ENCODE results near the gene DNAJB9. TPM values are rescaled to one million over a fixed set of nuclear protein-coding genes. Genes with fewer than 3 reads are reported as not detected.

DNAJB9 gene
- total RNA-seq, 4 donors from 2014 or later = 24.2 to 96.6 (median 67.8) TPM

- peaks cover 0 to 17% of the 10 kb centered on the region in 2 donors for H3K36me3 ChIP-seq
- no peak overlapping the region for H3K27ac ChIP-seq
- peaks cover 24 to 37% of the 10 kb centered on the region in 2 donors for H3K4me1 ChIP-seq
- in situ Hi-C loops (cut with MboI; ENCODE audit: low sequenced_read_pairs in 4 of 4) (loop anchor here in 1 of 4 donors (5.0 kb wide), 1 partner anchor 39 kb away; the partner anchor contains the start of gene PNPLA8), intact Hi-C loops (cut with DNase I; ENCODE audit: low total_unique reads) (loop anchor here (5.0 kb wide), 1 partner anchor 984 kb away; the partner anchor contains the start of gene BCAP29)
- no peak for ATAC-seq
- no peaks in the 10 kb centered on the region for H3K27me3 ChIP-seq
- no peaks in the 10 kb centered on the region for H3K9me3 ChIP-seq
- TF ChIP-seq POLR2A (IDR thresholded peaks at IDR 0.05) = no peak
- TF ChIP-seq, protein P1, sequence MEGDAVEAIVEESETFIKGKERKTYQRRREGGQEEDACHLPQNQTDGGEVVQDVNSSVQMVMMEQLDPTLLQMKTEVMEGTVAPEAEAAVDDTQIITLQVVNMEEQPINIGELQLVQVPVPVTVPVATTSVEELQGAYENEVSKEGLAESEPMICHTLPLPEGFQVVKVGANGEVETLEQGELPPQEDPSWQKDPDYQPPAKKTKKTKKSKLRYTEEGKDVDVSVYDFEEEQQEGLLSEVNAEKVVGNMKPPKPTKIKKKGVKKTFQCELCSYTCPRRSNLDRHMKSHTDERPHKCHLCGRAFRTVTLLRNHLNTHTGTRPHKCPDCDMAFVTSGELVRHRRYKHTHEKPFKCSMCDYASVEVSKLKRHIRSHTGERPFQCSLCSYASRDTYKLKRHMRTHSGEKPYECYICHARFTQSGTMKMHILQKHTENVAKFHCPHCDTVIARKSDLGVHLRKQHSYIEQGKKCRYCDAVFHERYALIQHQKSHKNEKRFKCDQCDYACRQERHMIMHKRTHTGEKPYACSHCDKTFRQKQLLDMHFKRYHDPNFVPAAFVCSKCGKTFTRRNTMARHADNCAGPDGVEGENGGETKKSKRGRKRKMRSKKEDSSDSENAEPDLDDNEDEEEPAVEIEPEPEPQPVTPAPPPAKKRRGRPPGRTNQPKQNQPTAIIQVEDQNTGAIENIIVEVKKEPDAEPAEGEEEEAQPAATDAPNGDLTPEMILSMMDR (IDR thresholded peaks at IDR 0.05 in 4 of 5, conservative IDR thresholded peaks at IDR 0.05 in 1 of 5) = no peak
- DNase-seq = no peak
- no peak overlapping the region for H3K4me3 ChIP-seq
Measured at GRCh38 chr7:108565987-108566386, 3.7 kb upstream of the DNAJB9 start.

GRCh38 chr7:108568801-108569380, 783 bp upstream of the DNAJB9 start:
- peaks cover 38 to 53% of the 10 kb centered on the region in 2 donors for H3K4me1 ChIP-seq
- in situ Hi-C loops (cut with MboI; ENCODE audit: low sequenced_read_pairs in 4 of 4) (loop anchor here in 1 of 4 donors (5.0 kb wide), 1 partner anchor 42 kb away; the partner anchor contains the start of gene PNPLA8), intact Hi-C loops (cut with DNase I; ENCODE audit: low total_unique reads) (loop anchor here (1.0 to 5.0 kb wide), 3 partner anchors 43 to 1400 kb away; partner anchors contain the start of genes BCAP29, HBP1 and PNPLA8)
- ATAC-seq = no peak
- no peak for DNase-seq
- peak overlapping the region; percentile 86 to 99 (median 96) for H3K27ac ChIP-seq
- H3K36me3 ChIP-seq = peaks cover 0 to 28% of the 10 kb centered on the region in 2 donors
- H3K27me3 ChIP-seq = no peaks in the 10 kb centered on the region
- TF ChIP-seq, protein P1 (IDR thresholded peaks at IDR 0.05 in 4 of 5, conservative IDR thresholded peaks at IDR 0.05 in 1 of 5) = no peak
- no peak for TF ChIP-seq POLR2A (IDR thresholded peaks at IDR 0.05)
- H3K9me3 ChIP-seq = no peaks in the 10 kb centered on the region
- peak overlapping the region; percentile 58 to 95 (median 76) for H3K4me3 ChIP-seq

DNA sequence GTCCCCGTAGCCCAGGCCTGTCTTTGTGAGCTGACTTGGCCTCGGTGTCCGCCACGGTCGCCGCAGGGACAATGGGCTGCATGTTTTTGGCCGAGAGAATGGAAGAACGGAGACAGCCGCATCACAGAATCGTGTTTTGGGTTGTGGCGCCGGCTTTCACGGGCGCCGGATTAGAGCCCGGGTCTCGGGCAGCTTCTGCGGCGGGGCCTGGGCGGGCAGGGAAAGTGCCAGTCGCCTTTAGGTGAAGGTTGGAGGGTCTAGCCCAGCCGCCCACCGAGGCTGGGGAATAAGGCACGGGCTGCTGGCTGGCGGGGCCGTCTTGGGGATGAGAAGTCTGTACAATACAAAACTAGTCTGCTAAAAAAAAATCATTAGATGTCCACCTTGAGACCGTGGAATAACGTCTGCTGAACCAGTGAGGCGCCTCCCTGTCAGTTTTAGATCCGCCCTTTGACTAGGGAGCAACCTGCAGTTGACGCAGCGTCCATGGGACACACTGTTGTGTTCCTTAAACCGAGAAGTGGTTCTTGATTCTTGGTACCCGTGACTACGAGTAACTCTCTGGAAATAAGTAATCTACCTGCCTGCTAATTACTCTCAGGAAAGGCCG, 577 bp downstream of the DNAJB9 start:
- Histone ChIP-seq H3K27me3 (no peaks in the 10 kb centered on the region), H3K36me3 (peaks cover 0 to 29% of the 10 kb centered on the region in 2 donors), H3K27ac (peak overlapping the region; percentile 86 to 99 (median 96)), H3K9me3 (no peaks in the 10 kb centered on the region), H3K4me3 (peak overlapping the region; percentile 58 to 95 (median 84)), H3K4me1 (peaks cover 38 to 58% of the 10 kb centered on the region in 2 donors)
- in situ Hi-C loops (cut with MboI; ENCODE audit: low sequenced_read_pairs in 4 of 4) (loop anchor here in 3 of 4 donors (5.0 kb wide), 2 partner anchors 43 to 48 kb away; partner anchors contain the start of gene PNPLA8 (in 2 of the 3)), intact Hi-C loops (cut with DNase I; ENCODE audit: low total_unique reads) (no loop called here)
- ATAC-seq (peak; percentile 51 to 78), DNase-seq (peak; percentile 50 to 61)
- TF ChIP-seq POLR2A (IDR thresholded peaks at IDR 0.05) = no peak
- TF ChIP-seq, protein P1 (IDR thresholded peaks at IDR 0.05 in 4 of 5, conservative IDR thresholded peaks at IDR 0.05 in 1 of 5) = no peak

- in situ Hi-C loops (cut with MboI; ENCODE audit: low sequenced_read_pairs in 4 of 4) (loop anchor here in 3 of 4 donors (5.0 kb wide), 2 partner anchors 45 to 50 kb away; partner anchors contain the start of gene PNPLA8 (in 2 of the 3)), intact Hi-C loops (cut with DNase I; ENCODE audit: low total_unique reads) (no loop called here)
- TF ChIP-seq, protein P1 (IDR thresholded peaks at IDR 0.05 in 4 of 5, conservative IDR thresholded peaks at IDR 0.05 in 1 of 5) = no peak
- TF ChIP-seq POLR2A (IDR thresholded peaks at IDR 0.05) = no peak
- peaks cover 0 to 25% of the 10 kb centered on the region in 2 donors for H3K36me3 ChIP-seq
- H3K4me1 ChIP-seq = peaks cover 29 to 41% of the 10 kb centered on the region in 2 donors
- no peaks in the 10 kb centered on the region for H3K27me3 ChIP-seq
- no peak for ATAC-seq
- DNase-seq = no peak
- H3K4me3 ChIP-seq = no peak overlapping the region
- H3K9me3 ChIP-seq = no peaks in the 10 kb centered on the region
- H3K27ac ChIP-seq = peak overlapping the region; percentile 22 to 99 (median 96)
Measured at GRCh38 chr7:108572480-108572879, 2.8 kb downstream of the DNAJB9 start.

Data from gastrocnemius medialis (tissue), 4 donors.